GM18909 (cell line): Measurements from ENCODE around the gene RBMX2.
"Not testable (repeated sequence)": the region's sequence is repeated elsewhere in the genome, so short reads cannot be mapped to it uniquely, and the experiment has no call there.

Experiments
- ATAC-seq: cut with Tn5 transposase; IDR thresholded peaks from one replicate; pipeline ENCODE4 v1.9.1; 2021; ENCODE audit warnings: mild to moderate bottlenecking; ENCODE audit not compliant: unreplicated experiment, poor library complexity

The RBMX2 gene, protein sequence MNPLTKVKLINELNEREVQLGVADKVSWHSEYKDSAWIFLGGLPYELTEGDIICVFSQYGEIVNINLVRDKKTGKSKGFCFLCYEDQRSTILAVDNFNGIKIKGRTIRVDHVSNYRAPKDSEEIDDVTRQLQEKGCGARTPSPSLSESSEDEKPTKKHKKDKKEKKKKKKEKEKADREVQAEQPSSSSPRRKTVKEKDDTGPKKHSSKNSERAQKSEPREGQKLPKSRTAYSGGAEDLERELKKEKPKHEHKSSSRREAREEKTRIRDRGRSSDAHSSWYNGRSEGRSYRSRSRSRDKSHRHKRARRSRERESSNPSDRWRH

DNA sequence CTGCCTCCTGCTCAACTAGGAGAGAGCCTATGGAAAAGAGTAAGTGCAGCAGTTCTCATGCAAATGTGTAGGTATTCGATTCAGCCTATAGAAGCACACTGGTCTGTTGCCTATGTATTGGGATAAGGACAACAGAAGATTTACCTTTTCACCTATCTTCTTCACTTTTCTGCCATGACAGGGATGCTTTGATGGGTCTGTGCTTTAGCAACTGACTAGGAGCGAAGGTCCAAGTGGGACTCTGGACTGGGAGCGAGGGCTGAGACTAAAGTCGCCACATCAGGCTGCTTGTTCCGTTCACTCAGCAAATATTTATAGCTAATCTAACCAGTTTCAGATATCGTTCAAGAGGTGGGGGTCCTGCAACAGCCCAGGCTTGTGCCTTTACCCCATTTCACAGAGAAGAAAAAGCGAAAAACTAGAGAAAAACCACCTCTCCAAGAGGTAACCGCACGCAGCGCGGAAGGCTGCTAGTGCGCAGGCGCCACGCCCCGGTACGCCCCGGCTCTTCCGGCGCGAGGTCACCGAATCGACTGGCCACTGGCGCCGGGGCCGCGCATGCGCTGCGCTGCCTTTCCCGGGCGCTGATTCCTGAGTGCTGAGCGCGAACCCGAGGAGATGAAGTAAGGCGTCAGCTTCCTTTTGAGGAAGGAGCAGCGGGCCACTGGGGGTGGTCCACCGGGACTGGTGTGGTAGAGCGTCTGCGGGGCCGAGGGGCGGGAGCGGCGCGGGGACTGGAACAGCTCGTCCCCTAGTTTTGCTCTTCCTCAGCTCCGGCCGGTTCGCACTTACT lies at the start of gene RBMX2:
Gene RBMX2, plus strand, starts transcription at position 573 of the 793 bp plus-strand sequence. Its CDS starts 46 bp downstream, at position 619.
- ATAC-seq: peak; percentile 90

GRCh38 chrX:130352050-130352449 lies 49.7 kb upstream of the RBMX2 start:
- ATAC-seq: not testable (repeated sequence)

GRCh38 chrX:130376077-130376476 lies 25.7 kb upstream of the RBMX2 start:
- ATAC-seq: no peak

GRCh38 chrX:130378024-130378669 lies 23.6 kb upstream of the RBMX2 start:
- ATAC-seq: no peak

GRCh38 chrX:130385520-130385919 lies 16.3 kb upstream of the RBMX2 start, which contains the start of gene GPR119:
Gene GPR119, minus strand, starts transcription at chrX:130385674. Its CDS starts 227 bp downstream, at chrX:130385447.
- no peak for ATAC-seq

- no peak for ATAC-seq
Observed at GRCh38 chrX:130386408-130386808, 15.4 kb upstream of the RBMX2 start.

GRCh38 chrX:130393451-130394074 lies 8.2 kb upstream of the RBMX2 start:
- no peak for ATAC-seq

DNA sequence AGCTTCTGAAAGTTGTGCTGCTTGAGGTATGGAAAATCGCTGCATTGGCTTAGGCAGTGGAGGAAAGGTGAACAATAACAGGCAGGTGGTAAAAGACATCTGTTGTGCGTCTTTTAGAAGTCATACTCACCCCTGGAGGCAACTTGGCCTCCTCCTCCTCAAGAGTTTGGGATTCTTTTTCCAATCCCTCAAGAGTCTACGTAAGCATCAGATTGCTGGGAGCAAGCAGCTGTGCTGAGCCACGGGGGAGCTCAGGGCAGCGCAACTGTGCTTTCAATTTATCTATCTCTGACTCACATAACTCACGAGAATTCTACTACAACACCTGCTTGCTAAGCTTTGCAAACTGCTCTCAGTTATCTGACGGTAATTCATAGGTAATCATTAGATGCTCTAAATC lies 6.4 kb upstream of the RBMX2 start:
- no peak for ATAC-seq

- no peak for ATAC-seq
Observed at GRCh38 chrX:130402208-130402684, 459 bp downstream of the RBMX2 start.

DNA sequence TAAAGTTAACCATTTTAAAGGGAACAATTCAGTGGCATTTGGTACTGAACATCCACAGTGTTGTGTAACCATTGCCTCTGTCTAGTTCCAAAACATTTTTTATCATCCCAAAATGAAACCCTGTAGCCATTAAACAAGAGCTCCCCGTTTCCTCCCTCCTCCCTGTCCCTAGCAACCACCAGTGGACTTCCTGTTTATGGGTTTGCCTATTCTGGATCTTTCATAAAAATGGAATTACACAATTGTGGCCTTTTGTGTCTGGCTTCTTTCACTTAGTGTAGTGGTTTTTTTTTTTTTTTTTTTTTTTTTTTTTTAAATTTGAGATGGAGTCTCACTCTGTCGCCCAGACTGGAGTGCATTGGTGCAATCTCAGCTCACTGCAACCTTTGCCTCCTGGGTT lies 11.6 kb downstream of the RBMX2 start:
- no peak for ATAC-seq

DNA sequence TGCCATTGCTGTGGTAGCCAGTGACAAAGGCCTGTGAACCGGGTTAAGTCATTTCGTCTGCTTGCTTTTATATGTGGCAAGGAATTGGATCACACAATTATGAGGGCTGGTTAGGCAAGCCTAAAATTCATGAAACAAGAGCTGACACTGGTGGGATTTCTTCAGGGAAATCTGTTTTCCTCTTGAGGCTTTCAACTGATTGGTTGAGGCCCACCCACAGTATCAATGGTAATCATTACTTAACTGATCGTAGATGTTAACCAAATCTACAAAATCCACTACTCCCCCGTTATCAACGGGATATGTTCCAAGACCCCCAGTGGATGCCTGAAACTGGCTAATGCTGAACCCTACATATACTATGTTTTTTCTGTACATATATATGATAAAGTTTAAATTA lies 13.0 kb downstream of the RBMX2 start:
- ATAC-seq: no peak

DNA sequence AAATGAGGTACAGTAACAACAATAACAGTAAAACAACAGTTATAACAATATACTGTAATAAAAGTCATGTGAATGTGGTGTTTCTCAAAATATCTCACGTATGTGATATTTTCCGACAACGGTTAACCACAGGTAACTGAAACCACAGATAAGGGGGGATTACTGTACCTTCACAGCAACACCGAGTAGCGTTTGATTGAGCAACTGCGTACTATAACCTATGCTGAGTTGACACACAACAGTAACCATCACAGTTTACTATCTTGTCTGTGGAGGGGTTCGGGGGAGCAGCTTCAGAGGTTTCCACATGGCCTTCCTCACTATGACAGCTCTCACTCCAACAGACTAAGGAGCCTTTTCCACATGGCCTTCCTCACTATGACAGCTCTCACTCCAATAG lies 13.4 kb downstream of the RBMX2 start:
- no peak for ATAC-seq

- no peak for ATAC-seq
Observed at GRCh38 chrX:130416785-130417184, 15.0 kb downstream of the RBMX2 start.

GRCh38 chrX:130418066-130418465 lies 16.3 kb downstream of the RBMX2 start:
- ATAC-seq: peak; percentile 58

DNA sequence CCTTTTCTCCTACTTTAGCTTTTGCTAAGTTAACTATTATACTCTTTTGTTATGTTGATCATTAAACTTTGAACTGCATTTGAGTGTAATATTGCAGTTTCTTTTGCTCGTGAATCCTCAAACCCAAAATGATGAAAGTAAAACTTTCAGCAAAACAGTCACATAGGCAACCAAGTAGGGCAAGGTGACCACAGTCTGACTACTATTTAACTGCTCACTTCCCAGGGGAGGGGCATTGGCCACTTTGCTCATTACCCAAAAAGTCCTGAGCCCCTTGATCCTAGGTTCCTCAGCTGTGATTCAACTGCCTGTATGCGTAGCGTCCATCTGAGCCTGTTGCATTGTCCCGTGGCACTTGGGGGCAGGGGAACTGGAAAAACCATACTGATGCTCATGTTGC lies 17.0 kb downstream of the RBMX2 start:
- ATAC-seq: peak; percentile 49

GRCh38 chrX:130419263-130419662 lies 17.5 kb downstream of the RBMX2 start:
- ATAC-seq: peak; percentile 48

GRCh38 chrX:130426531-130426930 lies 24.7 kb downstream of the RBMX2 start:
- no peak for ATAC-seq

DNA sequence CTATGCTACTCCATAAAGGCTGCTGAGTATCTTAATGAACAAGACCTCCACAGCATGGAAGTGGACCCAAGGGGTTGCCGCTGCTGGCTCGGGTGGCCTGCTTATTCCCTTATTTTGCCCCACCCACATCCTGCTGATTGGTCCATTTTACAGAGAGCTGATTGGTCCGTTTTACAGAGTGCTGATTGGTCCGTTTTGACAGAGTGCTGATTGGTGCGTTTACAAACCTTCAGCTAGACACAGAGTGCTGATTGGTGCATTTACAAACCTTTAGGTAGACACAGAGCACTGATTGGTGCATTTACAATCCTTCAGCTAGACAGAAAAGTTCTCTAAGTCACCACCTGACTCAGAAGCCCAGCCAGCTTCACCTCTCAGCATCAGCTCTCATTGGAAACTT lies 27.4 kb downstream of the RBMX2 start:
- ATAC-seq: not testable (repeated sequence)

DNA sequence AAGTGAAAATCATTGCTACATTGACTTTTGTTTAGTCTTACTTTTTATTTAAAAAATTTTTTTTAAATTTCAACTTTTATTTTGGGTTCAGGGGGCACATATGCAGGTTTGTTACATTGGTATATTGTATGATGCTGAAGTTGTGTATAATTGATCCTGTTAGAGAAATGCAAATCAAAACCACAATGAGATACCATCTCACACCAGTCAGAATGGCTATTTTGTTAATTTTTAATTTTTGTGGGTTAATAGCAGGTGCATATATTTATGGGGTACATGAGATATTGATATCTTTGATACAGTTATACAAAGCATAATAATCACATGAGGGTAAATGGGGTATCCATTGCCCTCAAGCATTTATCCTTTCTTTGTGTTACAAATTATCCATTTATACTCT lies 34.1 kb downstream of the RBMX2 start:
- ATAC-seq: no peak

- not testable (repeated sequence) for ATAC-seq
Observed at GRCh38 chrX:130437996-130438395, 36.2 kb downstream of the RBMX2 start.
